GM19035 (cell line): ENCODE measurements around the gene TRPV2.

Experiments
- ATAC-seq: cut with Tn5 transposase; IDR thresholded peaks from one replicate; pipeline ENCODE4 v1.9.1; 2021; ENCODE audit not compliant: unreplicated experiment

TRPV2 gene

GRCh38 chr17:16473044-16474011 is 58.0 kb downstream of the TRPV2 start:
- ATAC-seq, result no peak

GRCh38 chr17:16474012-16474725 is 58.8 kb downstream of the TRPV2 start:
- ATAC-seq, result no peak

GRCh38 chr17:16475179-16475704 is 59.9 kb downstream of the TRPV2 start:
- ATAC-seq, result no peak

DNA sequence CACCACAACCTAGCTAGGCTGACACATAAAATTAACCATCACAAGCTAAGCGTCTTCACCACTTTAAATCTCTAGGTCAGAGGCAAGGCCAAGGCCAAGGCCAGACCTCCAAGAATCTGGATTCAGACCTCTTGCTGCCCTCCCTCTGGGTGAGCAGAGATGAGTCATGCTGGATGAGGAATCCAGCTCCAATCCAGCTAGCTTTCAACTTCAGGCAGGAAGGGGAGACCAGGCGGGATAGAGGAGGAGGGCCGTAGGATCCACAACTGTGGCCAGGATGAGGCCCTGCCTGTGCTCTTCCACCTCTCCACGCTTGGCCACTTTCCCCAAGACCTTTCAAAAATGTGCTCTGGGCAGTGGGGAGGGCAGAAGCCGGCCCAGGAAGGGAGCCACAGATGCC is 61.9 kb downstream of the TRPV2 start:
- no peak for ATAC-seq

DNA sequence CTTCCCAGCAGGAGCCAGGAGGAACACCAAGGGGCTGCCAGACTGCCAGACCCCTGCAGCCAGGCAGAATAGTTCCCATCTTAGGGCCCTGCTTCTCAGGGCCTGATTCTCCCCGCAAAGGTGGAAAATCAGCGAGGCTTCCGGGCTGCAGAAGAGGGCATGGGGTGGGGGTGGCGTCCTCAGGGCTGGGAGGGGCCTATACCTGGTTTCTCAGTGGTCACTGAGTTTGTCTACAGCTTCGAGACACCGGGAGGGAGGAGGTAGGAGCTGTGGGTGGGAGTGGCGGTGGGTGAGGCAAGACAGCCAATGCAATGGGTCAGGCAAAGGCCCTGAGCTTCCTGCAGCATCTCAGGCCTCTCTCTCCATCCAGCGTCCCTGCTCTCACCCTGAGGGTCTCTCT is 62.3 kb downstream of the TRPV2 start:
- ATAC-seq, result no peak

- ATAC-seq, result no peak
Measured at GRCh38 chr17:16478649-16479048, 63.3 kb downstream of the TRPV2 start.

DNA sequence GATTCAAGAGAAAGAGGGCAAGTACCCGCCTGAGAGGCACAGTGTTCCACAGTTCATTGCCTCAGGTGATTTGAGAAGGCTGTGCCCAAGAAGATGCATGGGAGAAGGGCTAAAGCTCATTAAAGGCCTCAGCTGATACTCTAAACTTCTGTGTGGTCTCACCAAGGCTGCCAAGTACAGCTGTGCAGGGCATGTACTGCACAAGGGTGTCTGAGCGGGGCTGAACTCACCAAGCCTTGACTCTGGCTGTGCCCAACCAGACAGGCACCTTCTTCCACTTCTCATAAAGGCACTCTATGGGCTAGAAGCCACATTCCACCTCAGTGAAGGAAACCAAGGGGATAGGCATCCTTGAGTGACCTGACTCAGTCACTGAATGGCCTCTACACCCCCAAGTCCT is 63.9 kb downstream of the TRPV2 start:
- ATAC-seq, result no peak

GRCh38 chr17:16480995-16481394 is 65.6 kb downstream of the TRPV2 start:
- no peak for ATAC-seq

DNA sequence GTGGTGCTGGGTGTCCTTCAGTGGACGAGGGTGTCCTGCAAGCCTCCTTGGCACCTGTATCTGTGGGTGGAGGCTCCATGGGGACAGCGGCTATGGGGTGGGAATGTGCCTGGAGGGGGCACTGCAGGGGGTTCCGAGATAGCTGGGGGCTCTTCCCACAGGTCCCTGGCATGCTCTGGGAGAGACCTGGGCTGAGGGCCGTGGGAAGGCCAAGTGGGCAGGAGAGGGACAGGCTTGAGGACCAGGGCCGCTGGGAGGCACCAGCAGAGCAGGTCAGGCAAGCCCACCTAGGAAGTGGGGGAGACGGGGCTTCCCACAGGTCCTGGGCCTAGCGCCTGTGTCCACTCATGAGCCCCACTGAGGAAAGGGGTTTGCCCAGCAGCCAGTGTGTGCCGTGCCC is 66.9 kb downstream of the TRPV2 start:
- no peak for ATAC-seq

DNA sequence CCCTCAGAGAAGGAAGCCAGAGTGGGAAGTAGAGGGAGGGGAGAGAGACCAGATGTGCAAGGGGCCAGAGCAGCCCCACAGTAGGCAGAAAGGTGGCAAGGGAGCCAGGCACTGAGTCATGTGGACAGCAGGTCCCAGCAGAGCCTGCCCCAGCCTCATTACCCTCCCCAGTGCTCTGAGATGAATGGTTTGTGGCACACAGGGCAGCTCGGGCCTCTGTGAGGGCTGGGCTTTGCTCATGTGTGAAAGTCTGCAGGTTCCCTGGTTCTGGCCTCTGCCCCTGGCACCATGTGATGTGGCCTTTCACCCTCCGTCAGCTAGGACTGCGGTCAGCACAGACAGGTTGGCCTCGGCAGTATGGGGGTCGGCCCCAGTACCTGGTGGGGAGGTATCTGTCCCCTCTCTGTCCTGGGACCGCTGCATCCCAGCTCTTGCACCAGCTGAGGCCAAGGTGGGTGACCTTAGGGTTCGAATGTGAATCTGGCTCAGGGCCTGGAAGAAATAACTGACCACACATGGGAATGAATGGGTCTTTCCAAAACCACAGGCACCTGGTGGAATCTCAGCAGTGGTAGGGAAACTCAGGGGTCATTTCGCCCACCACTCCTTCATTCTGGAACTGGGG is 67.8 kb downstream of the TRPV2 start:
- ATAC-seq, result no peak

DNA sequence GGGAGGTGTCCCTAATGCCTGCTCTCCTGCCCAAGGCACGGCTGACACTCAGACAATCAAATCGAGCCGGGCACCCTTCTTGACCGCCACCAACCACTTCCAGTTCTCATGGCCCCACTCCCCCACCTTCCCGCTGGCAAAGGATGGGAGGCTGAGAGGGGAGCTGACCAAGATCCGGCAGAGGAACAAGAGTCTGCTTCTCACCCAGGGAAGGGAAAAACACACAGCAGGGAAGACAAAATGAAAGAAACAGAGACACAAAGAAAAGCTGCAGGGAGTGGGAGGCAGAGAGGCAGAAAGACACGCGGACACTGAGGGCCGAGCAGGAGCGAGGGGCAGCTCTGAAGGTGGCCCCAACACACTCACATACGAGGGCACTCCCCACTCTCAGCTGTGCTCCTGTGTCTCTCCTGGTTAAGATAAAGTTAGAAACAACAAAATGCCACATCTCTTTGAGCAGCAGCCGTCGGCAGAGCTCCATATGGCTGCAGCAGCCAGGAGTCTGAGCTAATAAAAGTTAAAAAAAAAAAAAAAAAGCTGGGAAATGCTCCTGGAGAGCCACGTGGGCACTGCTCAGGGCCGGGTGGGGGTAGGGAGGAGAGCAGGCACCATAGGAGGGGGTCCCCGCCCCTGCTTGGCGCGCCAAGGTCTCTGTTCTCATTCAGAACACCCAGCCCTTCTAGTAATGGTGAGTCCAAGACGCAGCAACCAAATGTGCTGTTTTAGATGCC is 69.2 kb downstream of the TRPV2 start:
- no peak for ATAC-seq
